ENCODE measurements around the gene GZMB. TPM values are rescaled to one million over a fixed set of nuclear protein-coding genes. Genes with fewer than 3 reads are reported as not detected.
A peak's percentile ranks its signal among the peaks of the same experiment; 100 is the strongest.

GZMB gene
- total and polyA plus RNA-seq, 2 of the 13 experiments (the other 11 are each of a cell fraction or from before 2014, with no cell fraction given) = 0.12 TPM; not detected in 1

GRCh38 chr14:24678801-24679247 lies 44.8 kb upstream of the GZMB start (continued):
- TF ChIP-seq LCORL (IDR thresholded peaks at IDR 0.05) = no peak
- TF ChIP-seq LCORL (CRISPR knock-in tag; IDR thresholded peaks at IDR 0.05) = peak; percentile 25; the same call in 1 of the 2 replicates
- no peak; the same call in 1 of the 2 replicates for TF ChIP-seq ZNF12 (CRISPR knock-in tag; IDR thresholded peaks at IDR 0.05)
- peak; percentile 56; the same call in 1 of the 2 replicates for TF ChIP-seq ZNF816 (CRISPR knock-in tag; IDR thresholded peaks at IDR 0.05; ENCODE audit: borderline replicate concordance)
- peak; percentile 34 for TF ChIP-seq JARID2 (CRISPR knock-in tag; IDR thresholded peaks at IDR 0.05; ENCODE audit: insufficient replicate concordance)
- peak; percentile 69 for TF ChIP-seq THAP11 (CRISPR knock-in tag; IDR thresholded peaks at IDR 0.05)
- TF ChIP-seq PRPF4 (IDR thresholded peaks at IDR 0.05; ENCODE audit: low read depth, low read length, poor library complexity, severe bottlenecking) = no peak
- no peak for TF ChIP-seq DPF2 (CRISPR knock-in tag; IDR thresholded peaks at IDR 0.05; ENCODE audit: borderline replicate concordance, low read depth)
- TF ChIP-seq ZNF205 (CRISPR knock-in tag; IDR thresholded peaks at IDR 0.05) = peak; percentile 65; the same call in 1 of the 2 replicates
- peak; percentile 86; the same call in 1 of the 2 replicates for TF ChIP-seq ZNF580 (CRISPR knock-in tag; IDR thresholded peaks at IDR 0.05; ENCODE audit: borderline replicate concordance, low read depth)
- 0 out of 2 replicates have a peak, but pooled peaks have one; percentile 47 for TF ChIP-seq MLX (CRISPR knock-in tag; IDR thresholded peaks at IDR 0.05)
- peak; percentile 82 for TF ChIP-seq MIER2 (CRISPR knock-in tag; IDR thresholded peaks at IDR 0.05)
- TF ChIP-seq FOXO1 (CRISPR knock-in tag; IDR thresholded peaks at IDR 0.05) = peak; percentile 68; the same call in 1 of the 2 replicates
- peak; percentile 63; the same call in 1 of the 2 replicates for TF ChIP-seq ZNF792 (CRISPR knock-in tag; IDR thresholded peaks at IDR 0.05)
- TF ChIP-seq SRF (IDR thresholded peaks at IDR 0.05; ENCODE audit: low read depth, low read length) = peak; percentile 28; the same call in 1 of the 2 replicates
- peak; percentile 95 for TF ChIP-seq TFDP2 (CRISPR knock-in tag; IDR thresholded peaks at IDR 0.05)
- TF ChIP-seq ZNF605 (CRISPR knock-in tag; IDR thresholded peaks at IDR 0.05) = no peak
- no peak for TF ChIP-seq ZNF354B (CRISPR knock-in tag; IDR thresholded peaks at IDR 0.05)
- TF ChIP-seq POGZ (CRISPR knock-in tag; IDR thresholded peaks at IDR 0.05) = peak; percentile 82
- no peak for TF ChIP-seq CREB3 (CRISPR knock-in tag; IDR thresholded peaks at IDR 0.05)
- no peak for TF ChIP-seq ZNF367 (CRISPR knock-in tag; IDR thresholded peaks at IDR 0.05; ENCODE audit: borderline replicate concordance)
- TF ChIP-seq PHF5A (CRISPR knock-in tag; IDR thresholded peaks at IDR 0.05; ENCODE audit: low read depth, unreplicated experiment) = peak; percentile 65
- TF ChIP-seq MIER3 (CRISPR knock-in tag; IDR thresholded peaks at IDR 0.05; ENCODE audit: borderline replicate concordance) = peak; percentile 76; the same call in 1 of the 2 replicates
- no peak for TF ChIP-seq ZBTB7A (CRISPR knock-in tag; IDR thresholded peaks at IDR 0.05)
- no peak for TF ChIP-seq FUBP1 (CRISPR knock-in tag; IDR thresholded peaks at IDR 0.05; ENCODE audit: borderline replicate concordance)
- no peak for TF ChIP-seq HNRNPUL1 (IDR thresholded peaks at IDR 0.05; ENCODE audit: low read depth, low read length)
- peak; percentile 90; the same call in 1 of the 2 replicates for TF ChIP-seq ZNF614 (CRISPR knock-in tag; IDR thresholded peaks at IDR 0.05; ENCODE audit: borderline replicate concordance)
